Muscle layer of duodenum (tissue), 2 donors: ENCODE measurements around the gene CEP63.
A peak's percentile ranks its signal among the peaks of the same experiment; 100 is the strongest.

Experiments used
- H3K27ac ChIP-seq: one replicate; pipeline ENCODE4 v1.7.0; 2013; ENCODE audit warnings: mild to moderate bottlenecking, low read length
- H3K27me3 ChIP-seq: one replicate; pipeline ENCODE4 v1.7.0; 2013; ENCODE audit warnings: low read depth, mild to moderate bottlenecking, control low read depth, low read length
- H3K36me3 ChIP-seq, 2 donors: one replicate each; pipeline ENCODE4 v1.7.0; 2013; ENCODE audit warnings: low read length in 2 of 2, control low read depth in 1 of 2, mild to moderate bottlenecking in 1 of 2; ENCODE audit not compliant: insufficient read depth in 2 of 2, control insufficient read depth in 1 of 2
- H3K4me1 ChIP-seq, 2 donors: one replicate each; pipeline ENCODE4 v1.7.0; 2013; ENCODE audit warnings: low read length in 2 of 2, mild to moderate bottlenecking in 2 of 2, control low read depth in 1 of 2, moderate library complexity in 1 of 2; ENCODE audit not compliant: insufficient read depth in 2 of 2, control insufficient read depth in 1 of 2
- H3K4me3 ChIP-seq, 2 donors: one replicate each; pipeline ENCODE4 v1.7.0; 2013; ENCODE audit warnings: low read length in 2 of 2, low read depth in 1 of 2, mild to moderate bottlenecking in 1 of 2
- H3K9me3 ChIP-seq, 2 donors: one replicate each; pipeline ENCODE4 v1.7.0; 2013; ENCODE audit warnings: low read length in 2 of 2, control low read depth in 1 of 2, mild to moderate bottlenecking in 1 of 2; ENCODE audit not compliant: control insufficient read depth in 1 of 2
- donor health status: healthy.

The CEP63 gene

GRCh38 chr3:134453631-134454030 is 32.2 kb upstream of the CEP63 start:
- H3K27me3 ChIP-seq, result no peaks in the 10 kb centered on the region
- H3K4me1 ChIP-seq, result no peaks in the 10 kb centered on the region
- H3K27ac ChIP-seq, result no peak overlapping the region
- no peak overlapping the region for H3K4me3 ChIP-seq
- H3K36me3 ChIP-seq, result no peaks in the 10 kb centered on the region
- no peaks in the 10 kb centered on the region for H3K9me3 ChIP-seq

GRCh38 chr3:134457376-134458074 is 28.3 kb upstream of the CEP63 start:
- Histone ChIP-seq H3K36me3 (no peaks in the 10 kb centered on the region), H3K27me3 (no peaks in the 10 kb centered on the region), H3K4me3 (no peak overlapping the region), H3K9me3 (no peaks in the 10 kb centered on the region), H3K4me1 (no peaks in the 10 kb centered on the region), H3K27ac (no peak overlapping the region)

GRCh38 chr3:134458406-134458945 is 27.4 kb upstream of the CEP63 start:
- Histone ChIP-seq H3K4me1 (peaks cover 2% of the 10 kb centered on the region in 2 donors), H3K36me3 (no peaks in the 10 kb centered on the region), H3K4me3 (no peak overlapping the region), H3K27me3 (no peaks in the 10 kb centered on the region), H3K27ac (no peak overlapping the region), H3K9me3 (no peaks in the 10 kb centered on the region)

- Histone ChIP-seq H3K9me3 (no peaks in the 10 kb centered on the region), H3K27me3 (no peaks in the 10 kb centered on the region), H3K27ac (no peak overlapping the region), H3K36me3 (no peaks in the 10 kb centered on the region), H3K4me1 (peaks cover 6 to 9% of the 10 kb centered on the region in 2 donors), H3K4me3 (no peak overlapping the region)
Observed at GRCh38 chr3:134459562-134459961, 26.3 kb upstream of the CEP63 start.

GRCh38 chr3:134460965-134461364 is 24.9 kb upstream of the CEP63 start:
- peaks cover 6 to 17% of the 10 kb centered on the region in 2 donors for H3K4me1 ChIP-seq
- no peaks in the 10 kb centered on the region for H3K27me3 ChIP-seq
- H3K9me3 ChIP-seq, result no peaks in the 10 kb centered on the region
- H3K27ac ChIP-seq, result no peak overlapping the region
- H3K4me3 ChIP-seq, result no peak overlapping the region
- H3K36me3 ChIP-seq, result no peaks in the 10 kb centered on the region

GRCh38 chr3:134462331-134462941 is 23.4 kb upstream of the CEP63 start:
- Histone ChIP-seq H3K36me3 (no peaks in the 10 kb centered on the region), H3K4me1 (peaks cover 6 to 23% of the 10 kb centered on the region in 2 donors), H3K4me3 (no peak overlapping the region), H3K27me3 (no peaks in the 10 kb centered on the region), H3K9me3 (no peaks in the 10 kb centered on the region), H3K27ac (peak overlapping the region; percentile 53)

GRCh38 chr3:134463676-134464063 is 22.2 kb upstream of the CEP63 start:
- H3K27me3 ChIP-seq, result no peaks in the 10 kb centered on the region
- H3K27ac ChIP-seq, result peak overlapping the region; percentile 53
- no peak overlapping the region for H3K4me3 ChIP-seq
- H3K4me1 ChIP-seq, result peaks cover 6 to 23% of the 10 kb centered on the region in 2 donors
- no peaks in the 10 kb centered on the region for H3K36me3 ChIP-seq
- H3K9me3 ChIP-seq, result no peaks in the 10 kb centered on the region

GRCh38 chr3:134464064-134464688 is 21.7 kb upstream of the CEP63 start:
- H3K36me3 ChIP-seq, result no peaks in the 10 kb centered on the region
- no peaks in the 10 kb centered on the region for H3K27me3 ChIP-seq
- H3K4me1 ChIP-seq, result peaks cover 6 to 23% of the 10 kb centered on the region in 2 donors
- H3K4me3 ChIP-seq, result no peak overlapping the region
- H3K27ac ChIP-seq, result peak overlapping the region; percentile 53
- H3K9me3 ChIP-seq, result no peaks in the 10 kb centered on the region

- Histone ChIP-seq H3K27me3 (no peaks in the 10 kb centered on the region), H3K4me1 (peaks cover 6 to 23% of the 10 kb centered on the region in 2 donors), H3K4me3 (no peak overlapping the region), H3K36me3 (no peaks in the 10 kb centered on the region), H3K9me3 (no peaks in the 10 kb centered on the region), H3K27ac (peak overlapping the region; percentile 53)
Observed at GRCh38 chr3:134464689-134465365, 21.0 kb upstream of the CEP63 start.

- Histone ChIP-seq H3K36me3 (no peaks in the 10 kb centered on the region), H3K4me1 (peaks cover 6 to 23% of the 10 kb centered on the region in 2 donors), H3K27me3 (no peaks in the 10 kb centered on the region), H3K4me3 (no peak overlapping the region), H3K27ac (no peak overlapping the region), H3K9me3 (no peaks in the 10 kb centered on the region)
Observed at GRCh38 chr3:134466331-134466730, 19.5 kb upstream of the CEP63 start.

- H3K27me3 ChIP-seq, result no peaks in the 10 kb centered on the region
- H3K27ac ChIP-seq, result no peak overlapping the region
- H3K9me3 ChIP-seq, result no peaks in the 10 kb centered on the region
- H3K4me1 ChIP-seq, result peaks cover 3 to 20% of the 10 kb centered on the region in 2 donors
- no peak overlapping the region for H3K4me3 ChIP-seq
- H3K36me3 ChIP-seq, result no peaks in the 10 kb centered on the region
Observed at GRCh38 chr3:134468519-134468918, 17.3 kb upstream of the CEP63 start.
